GM19035 (cell line): ENCODE measurements around the gene PNPLA7.

Experiments
- ATAC-seq: cut with Tn5 transposase; IDR thresholded peaks from one replicate; pipeline ENCODE4 v1.9.1; 2021; ENCODE audit not compliant: unreplicated experiment

The PNPLA7 gene

GRCh38 chr9:137497921-137498719 is 52.1 kb downstream of the PNPLA7 start:
- no peak for ATAC-seq

- no peak for ATAC-seq
Measured at GRCh38 chr9:137496601-137497375, 53.4 kb downstream of the PNPLA7 start.

GRCh38 chr9:137494550-137495351 is 55.5 kb downstream of the PNPLA7 start:
- no peak for ATAC-seq

- no peak for ATAC-seq
Measured at GRCh38 chr9:137494104-137494544, 56.1 kb downstream of the PNPLA7 start.

GRCh38 chr9:137493364-137494103 is 56.7 kb downstream of the PNPLA7 start:
- ATAC-seq, result no peak

GRCh38 chr9:137492464-137493363 is 57.5 kb downstream of the PNPLA7 start:
- ATAC-seq, result no peak

GRCh38 chr9:137491735-137492432 is 58.3 kb downstream of the PNPLA7 start:
- no peak for ATAC-seq

GRCh38 chr9:137490532-137491186 is 59.5 kb downstream of the PNPLA7 start:
- ATAC-seq, result no peak

- ATAC-seq, result no peak
Measured at GRCh38 chr9:137488906-137489305, 61.3 kb downstream of the PNPLA7 start.

- no peak for ATAC-seq
Measured at GRCh38 chr9:137488327-137488653, 61.9 kb downstream of the PNPLA7 start.

GRCh38 chr9:137487454-137488326 is 62.5 kb downstream of the PNPLA7 start:
- no peak for ATAC-seq

GRCh38 chr9:137486545-137487453 is 63.4 kb downstream of the PNPLA7 start:
- no peak for ATAC-seq

- no peak for ATAC-seq
Measured at GRCh38 chr9:137486141-137486490, 64.1 kb downstream of the PNPLA7 start.

GRCh38 chr9:137485343-137486140 is 64.7 kb downstream of the PNPLA7 start:
- ATAC-seq, result no peak

GRCh38 chr9:137484551-137485315 is 65.5 kb downstream of the PNPLA7 start:
- no peak for ATAC-seq
